Panc1 (cell line): Measurements from ENCODE around the gene DBT.

Experiments
- TF ChIP-seq, protein P1 (sequence below): fragments of 450-650 bp; IDR thresholded peaks from 2 replicates; pipeline ENCODE4 v1.5.1; 2017; ENCODE audit warnings: mild to moderate bottlenecking
- TF ChIP-seq, protein P2 (sequence below), 2 experiments: IDR thresholded peaks; 2 replicates each; pipeline ENCODE4 v1.6.1; 2011 to 2012; ENCODE audit warnings: low read depth in 2 of 2, control low read depth in 1 of 2, low read length in 1 of 2, mild to moderate bottlenecking in 1 of 2, moderate library complexity in 1 of 2; ENCODE audit not compliant: insufficient read depth in 1 of 2

DNA sequence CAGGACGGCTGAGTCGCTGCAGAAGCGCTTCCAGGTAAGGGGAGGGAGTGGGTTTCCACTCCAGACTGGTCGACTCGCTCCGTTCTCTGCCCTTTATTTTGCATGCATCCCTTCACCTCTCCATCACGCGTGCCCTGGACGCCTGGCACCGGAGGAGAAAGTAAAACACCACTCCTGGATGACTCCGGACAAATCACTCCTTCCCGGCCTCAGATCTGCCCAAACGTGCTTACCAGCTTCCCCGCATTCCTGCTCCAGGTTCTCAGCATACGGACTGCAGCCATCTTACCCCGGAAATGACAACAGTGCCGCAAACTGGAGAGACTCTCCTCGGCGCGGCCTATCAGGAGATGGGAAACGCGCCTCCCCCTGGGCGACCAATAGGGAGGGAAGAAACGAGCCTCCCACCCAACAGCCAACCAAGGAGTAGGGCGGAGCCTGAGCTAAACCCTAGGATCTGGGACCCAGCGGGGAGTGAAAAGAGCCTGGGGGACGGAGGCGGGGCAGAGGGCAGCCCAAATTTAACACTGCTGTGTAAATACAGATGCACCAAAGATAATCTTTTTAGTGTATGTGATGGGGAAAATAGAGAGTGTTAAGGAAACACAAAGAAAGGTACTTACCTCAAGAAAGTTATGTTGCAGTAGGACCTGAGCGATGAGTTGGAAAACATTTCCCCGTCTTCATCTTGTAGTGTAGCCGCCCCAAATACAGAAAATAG, at the start of gene DBT:
- TF ChIP-seq, protein P1, sequence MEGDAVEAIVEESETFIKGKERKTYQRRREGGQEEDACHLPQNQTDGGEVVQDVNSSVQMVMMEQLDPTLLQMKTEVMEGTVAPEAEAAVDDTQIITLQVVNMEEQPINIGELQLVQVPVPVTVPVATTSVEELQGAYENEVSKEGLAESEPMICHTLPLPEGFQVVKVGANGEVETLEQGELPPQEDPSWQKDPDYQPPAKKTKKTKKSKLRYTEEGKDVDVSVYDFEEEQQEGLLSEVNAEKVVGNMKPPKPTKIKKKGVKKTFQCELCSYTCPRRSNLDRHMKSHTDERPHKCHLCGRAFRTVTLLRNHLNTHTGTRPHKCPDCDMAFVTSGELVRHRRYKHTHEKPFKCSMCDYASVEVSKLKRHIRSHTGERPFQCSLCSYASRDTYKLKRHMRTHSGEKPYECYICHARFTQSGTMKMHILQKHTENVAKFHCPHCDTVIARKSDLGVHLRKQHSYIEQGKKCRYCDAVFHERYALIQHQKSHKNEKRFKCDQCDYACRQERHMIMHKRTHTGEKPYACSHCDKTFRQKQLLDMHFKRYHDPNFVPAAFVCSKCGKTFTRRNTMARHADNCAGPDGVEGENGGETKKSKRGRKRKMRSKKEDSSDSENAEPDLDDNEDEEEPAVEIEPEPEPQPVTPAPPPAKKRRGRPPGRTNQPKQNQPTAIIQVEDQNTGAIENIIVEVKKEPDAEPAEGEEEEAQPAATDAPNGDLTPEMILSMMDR, result no peak
- TF ChIP-seq, protein P2, sequence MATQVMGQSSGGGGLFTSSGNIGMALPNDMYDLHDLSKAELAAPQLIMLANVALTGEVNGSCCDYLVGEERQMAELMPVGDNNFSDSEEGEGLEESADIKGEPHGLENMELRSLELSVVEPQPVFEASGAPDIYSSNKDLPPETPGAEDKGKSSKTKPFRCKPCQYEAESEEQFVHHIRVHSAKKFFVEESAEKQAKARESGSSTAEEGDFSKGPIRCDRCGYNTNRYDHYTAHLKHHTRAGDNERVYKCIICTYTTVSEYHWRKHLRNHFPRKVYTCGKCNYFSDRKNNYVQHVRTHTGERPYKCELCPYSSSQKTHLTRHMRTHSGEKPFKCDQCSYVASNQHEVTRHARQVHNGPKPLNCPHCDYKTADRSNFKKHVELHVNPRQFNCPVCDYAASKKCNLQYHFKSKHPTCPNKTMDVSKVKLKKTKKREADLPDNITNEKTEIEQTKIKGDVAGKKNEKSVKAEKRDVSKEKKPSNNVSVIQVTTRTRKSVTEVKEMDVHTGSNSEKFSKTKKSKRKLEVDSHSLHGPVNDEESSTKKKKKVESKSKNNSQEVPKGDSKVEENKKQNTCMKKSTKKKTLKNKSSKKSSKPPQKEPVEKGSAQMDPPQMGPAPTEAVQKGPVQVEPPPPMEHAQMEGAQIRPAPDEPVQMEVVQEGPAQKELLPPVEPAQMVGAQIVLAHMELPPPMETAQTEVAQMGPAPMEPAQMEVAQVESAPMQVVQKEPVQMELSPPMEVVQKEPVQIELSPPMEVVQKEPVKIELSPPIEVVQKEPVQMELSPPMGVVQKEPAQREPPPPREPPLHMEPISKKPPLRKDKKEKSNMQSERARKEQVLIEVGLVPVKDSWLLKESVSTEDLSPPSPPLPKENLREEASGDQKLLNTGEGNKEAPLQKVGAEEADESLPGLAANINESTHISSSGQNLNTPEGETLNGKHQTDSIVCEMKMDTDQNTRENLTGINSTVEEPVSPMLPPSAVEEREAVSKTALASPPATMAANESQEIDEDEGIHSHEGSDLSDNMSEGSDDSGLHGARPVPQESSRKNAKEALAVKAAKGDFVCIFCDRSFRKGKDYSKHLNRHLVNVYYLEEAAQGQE (IDR thresholded peaks at IDR 0.05; ENCODE audit: insufficient read depth in 1 of 2, low read depth in 2 of 2, low read length in 1 of 2), result no peak
